Measurements from ENCODE around the gene FHOD3.

FHOD3 gene

DNA sequence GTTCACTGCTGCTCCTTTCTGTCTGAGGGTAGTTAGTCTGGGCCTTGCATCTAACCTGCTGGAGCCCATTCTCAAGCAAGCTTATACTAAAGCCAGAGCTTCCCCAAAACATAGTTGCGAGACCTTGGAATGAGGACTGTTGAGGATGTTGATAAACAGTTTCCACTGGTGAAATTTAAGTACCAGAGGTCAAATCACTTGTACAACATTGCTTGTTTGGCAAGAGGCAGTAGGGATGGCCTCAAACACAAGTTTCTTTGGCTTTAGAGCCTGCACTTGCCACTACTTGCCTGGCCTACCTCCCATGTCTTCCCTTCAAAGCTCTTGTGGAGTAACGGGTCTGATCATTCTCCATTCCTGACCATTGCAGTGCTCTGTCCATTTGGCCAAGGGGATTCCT is 262.7 kb downstream of the FHOD3 start:
- DNase-seq = no peak

DNA sequence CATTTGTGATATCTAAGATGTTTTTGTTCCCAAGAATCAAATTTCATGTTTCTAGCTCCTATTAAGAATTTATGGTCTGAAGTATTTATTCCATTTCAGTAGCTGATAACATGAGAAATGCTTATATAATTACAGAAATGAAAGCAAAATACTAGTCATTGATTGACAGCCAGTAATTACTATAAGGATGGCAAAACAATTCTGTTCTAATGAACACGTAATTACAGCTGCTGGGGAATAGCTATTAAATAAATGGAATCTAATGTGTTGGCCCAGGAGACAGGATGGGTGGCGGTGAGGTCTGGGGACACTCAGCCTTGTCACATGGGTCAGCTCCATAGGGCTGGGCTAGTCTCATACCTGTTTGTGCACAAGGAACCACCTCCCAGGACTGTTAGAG is 263.5 kb downstream of the FHOD3 start:
- DNase-seq = no peak

DNA sequence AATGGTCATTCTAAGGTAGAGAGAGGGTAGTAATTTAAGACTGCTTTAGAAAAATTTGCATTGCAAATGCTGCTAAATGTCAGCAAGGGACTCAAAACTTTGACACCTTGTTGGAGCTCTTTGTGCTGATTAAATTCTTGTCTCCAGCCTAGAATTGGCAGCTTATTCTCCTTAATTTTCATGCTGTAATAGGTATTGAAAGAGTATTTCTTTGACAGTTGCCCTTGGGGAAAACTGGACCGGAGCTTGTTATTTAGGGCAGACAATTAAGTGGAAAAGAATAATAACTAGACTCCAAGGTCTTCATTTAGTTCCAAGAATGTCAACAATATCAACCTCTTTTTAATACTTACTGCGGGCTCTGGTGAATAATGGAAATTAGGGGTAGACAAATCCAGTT is 267.3 kb downstream of the FHOD3 start:
- DNase-seq = no peak

DNA sequence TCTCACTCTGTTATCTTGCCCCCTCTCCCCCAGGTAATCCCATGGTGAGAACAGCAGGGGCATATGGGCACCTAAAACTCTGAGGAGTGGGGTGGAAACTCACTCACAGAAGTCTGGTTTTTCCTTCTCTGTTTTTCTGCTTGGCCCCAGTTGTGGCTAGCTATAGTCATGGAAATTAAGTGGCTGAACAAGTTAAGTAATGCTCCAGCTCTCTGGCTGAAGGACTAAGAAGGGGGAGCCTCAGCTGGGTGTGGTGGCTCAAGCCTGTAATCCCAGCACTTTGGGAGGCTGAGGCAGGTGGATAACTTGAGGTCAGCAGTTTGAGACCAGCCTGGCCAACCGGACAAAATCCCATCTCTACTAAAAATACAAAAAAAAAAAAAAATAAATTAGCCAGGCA is 270.3 kb downstream of the FHOD3 start:
- DNase-seq = no peak

DNA sequence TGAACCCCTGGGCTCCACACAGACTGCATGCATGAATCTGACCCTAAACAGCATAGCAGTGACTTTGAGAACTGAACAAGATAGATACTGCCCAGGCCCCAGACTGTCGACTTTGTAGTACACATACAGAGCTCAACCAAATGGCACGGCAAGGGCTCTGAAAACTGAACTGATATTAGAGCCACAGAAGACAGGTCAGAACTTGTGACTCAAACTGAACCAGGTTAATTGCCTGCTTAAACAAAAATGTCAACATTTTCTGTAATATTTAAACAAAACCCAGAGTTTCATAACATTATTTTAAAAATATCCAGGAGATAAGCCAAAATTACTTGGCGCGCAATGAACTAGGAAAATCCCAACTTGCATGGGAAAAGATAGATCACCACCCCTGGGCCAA is 271.0 kb downstream of the FHOD3 start:
- DNase-seq = no peak

DNA sequence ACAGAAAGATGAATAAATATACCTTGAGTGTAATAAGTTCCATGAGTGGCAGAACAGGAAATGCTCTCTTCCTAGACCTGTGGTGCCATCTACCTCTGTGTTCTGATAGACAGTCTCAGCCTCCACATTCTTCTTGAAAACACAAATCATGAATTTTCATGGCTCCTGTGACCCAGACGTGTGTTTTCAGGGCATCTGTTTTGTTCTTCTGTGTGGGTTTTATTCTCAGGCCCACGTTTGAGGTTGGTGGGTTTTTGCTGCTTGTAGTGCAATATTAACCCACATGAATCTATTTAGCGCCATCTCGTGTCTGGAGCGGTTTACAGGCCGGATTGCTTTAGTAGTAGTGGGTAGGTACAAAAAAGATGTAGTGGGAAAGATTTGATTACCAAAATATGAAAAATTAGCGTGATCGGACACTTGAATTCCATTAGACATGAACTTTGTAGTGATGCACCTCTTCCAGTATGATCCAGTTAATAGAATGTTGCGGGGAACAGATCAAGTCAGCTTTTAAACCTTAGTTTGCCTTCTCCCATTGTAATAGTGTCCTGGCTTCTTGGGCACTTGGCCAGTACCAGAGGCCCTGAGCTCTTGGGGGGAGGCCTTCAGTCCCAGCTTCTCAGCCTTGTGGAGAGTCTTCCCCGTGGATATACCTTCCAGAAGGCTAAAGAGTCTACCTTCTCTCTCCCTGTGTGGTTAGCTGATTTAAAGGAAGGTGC is 274.8 kb downstream of the FHOD3 start:
- peak; percentile 61 for DNase-seq

DNA sequence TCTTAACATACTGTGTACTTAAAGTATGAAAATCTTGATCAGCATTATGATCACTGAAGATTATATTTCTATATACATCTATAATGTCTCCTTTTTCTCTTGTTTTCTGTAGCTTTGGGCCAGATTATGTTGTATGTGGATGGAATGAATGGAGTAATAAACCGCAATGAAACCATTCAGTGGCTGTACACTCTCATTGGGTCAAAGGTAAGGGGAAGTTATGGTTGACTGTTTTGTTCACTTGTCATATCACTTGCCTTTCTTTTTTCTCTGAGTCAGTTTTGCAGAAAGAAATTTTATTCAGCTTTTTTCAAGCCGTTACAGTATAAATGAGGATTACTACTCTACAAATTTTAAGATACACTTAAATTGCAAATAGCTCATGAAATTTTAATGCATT is 278.8 kb downstream of the FHOD3 start:
- no peak for DNase-seq

DNA sequence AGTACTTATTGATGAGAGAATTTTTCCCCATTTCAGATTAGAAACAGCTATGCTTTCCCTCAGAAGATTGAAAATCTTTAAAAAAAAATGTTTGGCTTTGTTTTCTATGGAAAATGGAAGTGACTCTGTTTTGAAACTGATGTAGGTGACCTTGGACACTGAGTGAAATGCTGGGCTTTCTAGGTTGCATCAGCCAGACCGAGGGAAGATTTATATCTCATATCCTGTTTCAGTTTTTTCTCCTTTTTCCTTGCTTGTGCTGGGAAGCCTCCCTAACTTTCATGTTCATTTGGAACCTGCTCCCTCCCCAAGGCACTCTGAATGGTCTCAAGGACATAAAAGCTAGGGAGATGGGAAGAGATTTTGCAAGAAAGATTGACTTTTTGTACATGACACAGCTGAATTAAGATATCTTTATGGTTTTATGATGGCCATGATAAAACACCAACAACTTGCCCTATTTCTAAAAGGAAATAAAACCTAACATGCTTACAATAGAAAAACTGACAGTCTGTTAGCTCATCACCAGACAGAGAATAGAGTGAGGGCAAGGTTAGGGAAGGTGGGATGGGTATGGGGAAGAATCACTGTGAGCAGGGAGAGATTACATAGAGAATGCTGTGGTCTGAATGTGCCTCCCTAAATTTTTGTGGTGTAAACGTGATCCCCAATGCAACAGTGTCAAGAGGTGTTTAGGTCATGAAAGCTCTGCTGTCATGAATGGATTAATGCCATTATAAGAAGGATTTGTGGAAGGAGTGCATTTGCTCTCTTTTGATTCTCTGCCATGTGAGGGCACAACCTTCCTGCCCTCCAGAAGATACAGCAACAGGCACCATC is 281.6 kb downstream of the FHOD3 start:
- peak; percentile 61 for DNase-seq

DNA sequence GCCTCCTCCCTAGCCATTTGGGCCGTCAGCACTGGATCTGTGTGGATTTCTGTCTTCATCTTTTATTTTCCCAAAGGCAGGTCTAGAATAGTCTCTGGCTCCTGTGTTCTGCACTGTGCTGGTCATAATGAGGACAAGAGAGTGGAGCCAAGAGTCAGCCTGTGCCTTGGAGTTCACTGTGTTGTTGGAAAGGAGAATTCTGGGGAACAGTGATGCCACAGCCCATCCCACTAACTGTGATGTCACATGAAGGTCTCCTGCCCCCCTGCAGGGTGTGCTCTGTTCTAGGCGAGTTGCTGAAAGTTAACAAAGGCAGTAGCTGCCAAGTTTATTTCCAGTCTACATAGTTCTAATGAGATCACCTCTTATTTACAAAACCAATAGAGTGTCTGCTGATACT is 282.8 kb downstream of the FHOD3 start:
- DNase-seq = peak; percentile 46

DNA sequence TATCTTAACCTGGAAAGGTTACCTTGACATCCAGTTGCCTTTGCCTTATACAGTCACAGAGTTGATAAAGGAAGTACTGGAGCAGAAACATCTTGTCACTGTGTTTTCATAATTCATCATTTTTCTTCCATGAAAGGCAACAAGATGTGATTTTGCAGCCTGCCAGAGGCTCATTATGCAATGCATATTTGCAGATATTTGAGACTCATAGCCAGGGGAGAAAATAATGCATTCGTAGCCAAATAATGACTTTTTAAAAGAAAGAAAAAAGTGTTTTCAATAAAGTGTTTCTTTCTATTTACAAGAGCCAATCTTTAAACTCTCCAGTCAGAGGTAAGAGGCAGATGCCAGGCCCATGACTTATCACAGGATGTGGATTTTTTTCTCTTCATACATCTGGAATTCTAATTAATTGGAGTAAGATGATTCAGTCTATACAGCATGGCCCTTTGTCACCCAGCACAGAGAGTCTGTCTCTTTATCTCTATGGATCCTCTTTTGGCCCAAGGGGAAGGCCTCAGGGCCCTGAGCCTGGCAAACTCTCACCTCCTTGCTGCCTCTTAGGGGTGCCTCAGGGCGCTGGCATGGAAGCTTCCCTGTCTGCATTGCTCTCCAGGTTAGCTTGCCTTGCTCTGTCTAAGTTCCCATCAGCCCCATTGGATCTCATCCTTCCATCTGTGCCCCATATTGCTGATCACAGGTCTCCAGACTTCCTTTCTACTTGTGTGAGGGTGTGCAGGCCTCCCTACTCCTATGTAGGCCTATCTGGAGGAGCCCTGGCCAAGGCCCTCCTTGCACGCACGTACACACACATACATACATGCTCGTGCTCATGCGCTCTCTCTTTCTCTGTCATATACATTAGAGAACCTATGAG is 283.6 kb downstream of the FHOD3 start:
- peak; percentile 84 for DNase-seq

DNA sequence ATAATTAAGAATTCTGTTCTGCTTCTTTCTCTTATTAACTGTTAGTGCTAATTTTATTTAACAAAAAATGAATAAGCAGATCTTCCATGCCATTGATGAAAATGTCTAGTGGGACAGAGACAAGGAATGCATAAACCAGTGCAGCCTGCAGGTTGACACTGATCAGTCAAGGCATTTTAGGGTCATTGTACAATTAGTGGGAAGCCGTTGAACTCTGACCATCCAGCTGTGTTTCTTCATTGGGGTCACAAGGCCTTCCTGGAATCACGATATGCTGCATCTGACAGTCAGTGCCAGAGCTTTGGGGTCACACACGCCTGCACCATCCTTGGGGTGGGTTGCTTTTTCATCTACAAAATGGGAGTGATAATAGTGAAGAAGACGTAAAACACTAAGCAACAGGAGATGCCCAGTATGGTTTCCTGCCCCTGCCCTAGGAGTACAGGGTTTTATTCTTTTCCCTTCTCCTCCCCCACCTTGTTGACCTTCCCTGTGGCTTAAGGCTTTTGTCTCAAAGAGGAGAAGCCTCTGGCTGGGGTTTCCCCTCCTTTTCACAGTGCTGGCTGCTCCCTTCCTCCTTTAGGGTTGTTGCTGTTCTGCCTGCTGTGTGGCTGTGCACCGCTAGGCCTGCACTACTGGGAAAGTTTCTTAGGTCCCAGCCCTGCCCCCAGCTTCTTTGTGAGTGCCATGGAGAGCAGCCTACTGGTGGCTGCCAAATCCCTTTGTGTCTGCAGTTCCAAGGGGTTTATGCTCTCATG is 285.7 kb downstream of the FHOD3 start:
- DNase-seq = no peak

DNA sequence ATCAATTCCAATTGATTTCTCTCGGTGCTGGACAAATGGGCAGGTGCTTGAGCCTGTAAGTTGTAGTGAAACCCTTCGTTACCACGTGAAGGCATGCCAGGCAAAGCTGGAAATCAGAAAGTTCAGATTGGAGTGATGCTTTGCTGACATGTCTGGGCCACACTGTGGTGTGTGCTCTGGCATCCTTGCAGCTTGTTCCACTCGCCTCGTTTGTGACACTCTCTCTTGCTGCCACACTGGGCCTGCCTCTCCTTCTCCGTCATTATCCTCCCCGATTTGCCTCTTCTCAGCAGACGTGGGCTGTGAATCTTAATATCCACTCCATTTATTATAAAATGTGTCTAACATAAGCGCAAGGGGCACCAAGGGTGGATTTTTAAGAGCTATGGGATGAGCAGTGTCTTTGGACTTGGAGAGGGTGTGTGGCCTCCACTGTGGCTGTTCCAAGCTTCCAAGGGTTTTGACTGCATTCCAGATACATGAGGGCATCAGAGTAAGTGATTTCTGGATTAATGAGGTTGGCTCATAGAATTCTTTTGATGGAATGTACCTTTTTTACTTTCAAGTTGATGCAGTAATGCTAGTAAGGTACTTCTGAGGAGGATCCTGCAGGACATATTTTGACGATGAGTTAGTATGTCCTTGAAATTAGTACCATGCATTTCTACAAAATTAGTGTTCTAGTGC is 292.5 kb downstream of the FHOD3 start:
- DNase-seq = peak; percentile 53

DNA sequence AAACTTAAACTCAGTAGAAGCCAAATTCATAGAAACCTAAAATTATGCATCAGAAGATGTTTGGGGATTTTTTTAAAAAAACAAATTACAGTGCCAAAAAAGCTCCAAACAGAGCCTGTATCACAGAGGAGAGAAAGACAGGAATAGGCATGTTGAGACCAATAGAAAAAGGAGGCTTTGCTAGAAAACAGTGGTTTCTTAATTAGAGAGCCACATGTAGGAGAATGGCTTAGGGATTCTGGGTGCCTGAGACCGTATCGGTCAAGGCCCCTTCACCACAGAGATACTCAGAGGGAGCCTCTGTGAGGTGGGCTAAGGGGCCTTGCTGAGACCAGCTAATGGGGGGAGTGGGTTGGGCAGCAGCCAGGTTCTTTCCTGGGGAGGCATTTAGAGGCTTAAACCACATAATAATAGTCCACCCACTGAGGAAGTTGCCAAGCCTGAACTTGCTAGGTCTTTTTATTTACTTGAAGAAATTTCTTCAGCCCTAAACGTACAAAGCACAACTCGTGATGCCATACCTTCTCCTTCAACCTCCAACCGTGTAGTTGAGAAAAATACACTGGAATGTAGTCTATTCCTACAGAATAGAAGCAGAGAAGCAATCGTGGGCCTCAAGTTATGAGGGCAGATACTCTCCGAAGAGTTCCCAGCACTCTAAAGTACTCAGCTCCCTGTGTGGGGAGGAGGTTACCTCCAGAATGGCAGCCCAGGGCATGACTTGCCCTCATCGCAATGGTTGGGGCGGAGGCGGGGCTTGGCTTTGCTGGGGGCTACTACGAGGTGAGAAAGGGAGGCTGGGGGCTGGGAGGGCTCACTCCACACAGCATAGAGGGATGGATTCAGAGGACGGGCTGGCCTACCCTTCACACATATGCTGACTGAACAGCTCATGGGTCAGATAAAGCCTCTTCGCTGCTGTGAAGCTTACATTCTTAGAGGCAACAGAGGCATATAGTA is 293.4 kb downstream of the FHOD3 start:
- no peak for DNase-seq

DNA sequence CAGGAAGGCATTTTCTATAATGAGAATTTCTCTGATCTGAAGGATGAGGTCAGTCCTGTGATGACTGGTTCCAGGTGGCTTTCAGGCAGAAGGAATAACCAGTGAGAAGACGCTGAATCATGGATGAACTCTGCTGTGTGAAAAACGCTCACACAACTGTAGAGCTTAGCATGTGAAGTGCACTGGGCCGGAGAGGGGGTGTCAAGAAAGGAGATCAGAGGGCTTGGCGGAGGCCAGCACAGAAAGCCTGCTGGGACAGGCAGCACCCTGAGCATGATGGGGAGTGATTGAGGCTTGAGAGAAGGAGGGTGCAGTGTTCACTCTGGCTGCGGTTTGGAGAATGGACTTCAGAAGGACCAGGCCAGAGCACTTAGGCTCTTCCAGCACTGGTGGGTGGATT is 294.8 kb downstream of the FHOD3 start:
- DNase-seq = no peak

DNA sequence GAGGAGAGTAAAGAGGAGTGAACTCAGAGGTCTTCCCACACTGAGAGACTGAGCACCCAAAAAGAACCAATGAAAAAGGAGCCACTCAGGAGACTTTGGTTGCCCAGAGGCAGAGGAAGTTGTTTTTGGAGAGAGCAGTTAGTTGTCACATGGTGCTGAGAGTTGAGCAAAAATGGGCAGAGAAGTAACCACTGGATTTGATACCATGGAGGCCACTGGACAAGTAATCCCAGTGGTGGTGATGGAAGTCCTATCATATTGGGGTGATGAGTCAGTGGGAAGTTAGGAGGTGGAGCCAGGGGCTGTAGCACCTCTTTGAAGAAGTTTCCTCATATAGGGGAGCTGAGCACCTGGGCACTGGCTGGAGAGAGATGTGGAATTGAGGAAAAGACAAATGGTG is 295.5 kb downstream of the FHOD3 start:
- DNase-seq = peak; percentile 24

DNA sequence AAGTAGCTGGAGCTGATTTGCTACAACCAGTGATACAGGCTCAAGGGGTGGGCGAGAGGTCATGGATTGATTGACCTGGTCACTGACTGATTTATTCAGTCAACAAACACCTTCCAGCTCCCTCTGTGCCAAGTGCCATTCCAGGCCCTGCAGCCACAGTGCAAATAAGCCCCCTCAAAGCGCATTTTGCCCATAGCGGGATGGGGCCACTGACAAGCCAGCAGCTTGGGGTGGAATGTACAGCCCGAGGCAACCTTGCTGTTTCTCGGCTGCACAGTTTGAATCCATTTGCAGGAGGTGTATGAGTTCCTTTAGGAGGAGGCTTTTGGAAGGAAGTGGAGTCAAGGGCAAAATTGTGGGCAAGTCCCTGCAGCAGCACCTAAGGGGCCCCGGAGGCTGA is 296.1 kb downstream of the FHOD3 start:
- DNase-seq = no peak

DNA sequence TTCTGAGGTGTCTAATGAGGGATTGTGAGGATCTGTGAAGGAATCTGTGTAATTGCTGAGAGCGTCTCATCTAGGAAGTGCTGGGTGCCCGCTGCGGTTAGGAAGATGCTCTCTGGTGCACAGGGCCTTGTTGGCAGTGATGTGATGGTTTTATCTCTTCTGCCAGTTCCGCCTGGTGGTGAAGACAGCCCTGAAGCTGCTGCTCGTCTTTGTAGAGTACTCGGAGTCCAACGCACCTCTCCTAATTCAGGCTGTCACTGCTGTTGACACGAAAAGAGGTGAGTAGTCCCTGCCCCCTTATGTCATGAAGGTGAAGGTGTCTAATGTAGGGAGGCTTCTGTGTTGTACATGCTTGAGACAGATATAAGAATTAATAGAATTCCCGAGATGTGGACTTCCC is 297.1 kb downstream of the FHOD3 start:
- no peak for DNase-seq

DNA sequence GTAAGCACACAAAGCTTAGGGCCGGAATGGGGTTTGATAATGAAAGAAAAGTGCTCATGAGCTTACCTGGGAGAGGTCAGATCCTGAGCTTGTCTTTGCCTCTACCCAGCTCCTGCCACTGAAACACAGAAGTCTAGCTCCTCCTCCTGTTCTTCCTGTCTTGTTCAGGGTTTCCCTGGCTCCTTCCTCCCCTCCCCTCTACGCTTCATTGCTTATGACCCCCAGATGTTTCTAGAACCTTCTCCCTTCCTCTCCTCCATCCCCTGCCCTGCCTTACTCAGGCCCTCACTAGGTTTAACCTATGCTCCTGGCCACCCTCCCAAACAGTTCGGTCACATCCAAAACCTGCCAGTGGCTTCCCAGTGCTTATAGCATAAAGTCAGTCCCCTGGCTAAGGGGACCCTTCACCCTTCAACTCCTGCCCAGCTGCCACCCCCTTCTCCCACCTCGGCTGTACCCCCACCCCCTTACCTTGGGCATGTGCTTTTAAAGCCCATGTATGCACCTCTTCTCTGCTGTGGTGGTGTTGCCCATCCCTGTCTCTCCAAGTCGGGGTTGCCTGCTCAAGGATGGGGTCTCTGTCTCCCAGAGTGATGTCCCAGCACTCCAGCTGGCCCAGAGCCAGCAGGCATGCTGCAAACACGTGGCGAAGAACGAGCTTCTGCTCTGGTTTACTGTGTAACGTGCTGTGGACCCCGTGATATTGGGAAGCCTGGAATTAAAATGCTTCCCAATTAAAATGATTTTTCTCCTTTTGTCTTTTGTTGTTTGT is 297.7 kb downstream of the FHOD3 start:
- no peak for DNase-seq

DNA sequence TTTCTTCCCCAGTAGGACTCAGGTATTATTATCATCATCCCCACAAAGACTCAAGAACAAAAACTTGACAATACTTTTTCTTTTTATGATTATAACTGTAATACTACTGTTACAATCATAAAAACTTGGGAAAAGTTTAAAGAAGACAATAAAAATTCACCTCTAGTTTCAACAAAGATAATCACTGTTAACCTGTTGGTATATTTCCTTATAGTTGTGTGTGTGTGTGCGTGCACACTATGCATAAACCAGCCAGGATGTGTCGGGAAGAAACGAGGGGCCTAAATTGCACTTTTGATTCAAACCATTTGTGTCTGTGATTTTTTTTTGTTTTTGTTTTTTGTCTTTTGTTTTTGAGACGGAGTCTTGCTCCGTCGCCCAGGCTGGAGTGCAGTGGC is 298.3 kb downstream of the FHOD3 start:
- no peak for DNase-seq

DNA sequence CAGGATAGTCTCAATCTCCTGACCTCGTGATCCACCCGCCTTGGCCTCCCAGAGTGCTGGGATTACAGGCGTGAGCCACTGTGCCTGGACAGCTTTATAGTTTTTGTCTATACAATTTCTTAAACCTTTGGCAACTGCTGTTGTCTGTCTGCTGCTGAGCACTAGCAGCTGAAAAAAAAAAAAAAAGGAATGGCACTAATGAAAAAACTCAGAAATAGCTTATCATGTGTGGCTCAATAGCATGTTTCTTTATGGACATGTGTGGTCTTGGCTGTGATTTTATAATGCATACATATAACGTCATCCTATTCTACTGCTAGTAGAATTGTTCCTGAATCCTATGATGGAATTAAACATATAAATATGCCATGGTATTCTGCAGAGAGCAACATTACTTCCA is 300.1 kb downstream of the FHOD3 start:
- DNase-seq = no peak
